H1 (cell line): ENCODE measurements around the gene IFNB1. TPM values are rescaled to one million over a fixed set of nuclear protein-coding genes. Genes with fewer than 3 reads are reported as not detected.

ENCODE experiments used
- CTCF ChIA-PET: fragments of 300-600 bp; sonication (Branson Sonifier 250); formaldehyde crosslinking; loops from one replicate; lab custom pipeline; 2021; ENCODE audit not compliant: partially characterized antibody; lab: Charles Lee
- POLR2A ChIA-PET: fragments of 300-600 bp; sonication (Branson Sonifier 250); formaldehyde crosslinking; loops from one replicate; lab custom pipeline; 2021; ENCODE audit warnings: inconsistent platforms; ENCODE audit not compliant: partially characterized antibody; lab: Charles Lee
- DNase-seq, 2 experiments: peaks; one replicate each; pipeline versions ENCODE4 v3.0.0 to v3.0.0-alpha.2; 2010 to 2022; ENCODE audit warnings: low spot score in 2 of 2, low read depth in 1 of 2, mixed read lengths in 1 of 2
- FAIRE-seq: peaks from 2 replicates; lab custom pipeline; 2011; peaks lifted over from hg19 to GRCh38; lab: Jason Lieb, UNC
- H2AFZ ChIP-seq: 2 replicates; pipeline ENCODE4 v1.8.1; 2012; ENCODE audit warnings: low read length, inconsistent platforms
- H2AK5ac ChIP-seq: 2 replicates; pipeline ENCODE4 v1.6.1; 2013; ENCODE audit warnings: low read depth, low read length
- H2BK120ac ChIP-seq: replicated peaks from 2 replicates; pipeline ENCODE3; 2013; ENCODE audit warnings: low read depth, low read length, inconsistent platforms
- H2BK12ac ChIP-seq: 2 replicates; pipeline ENCODE4 v1.6.1; 2013; ENCODE audit warnings: low read depth, low read length
- H2BK15ac ChIP-seq: 2 replicates; pipeline ENCODE4 v1.6.1; 2013; ENCODE audit warnings: low read length
- H2BK20ac ChIP-seq: 2 replicates; pipeline ENCODE4 v1.6.1; 2013; ENCODE audit warnings: low read length
- H2BK5ac ChIP-seq: 2 replicates; pipeline ENCODE4 v1.6.1; 2013; ENCODE audit warnings: low read depth, low read length
- H3K14ac ChIP-seq: 2 replicates; pipeline ENCODE4 v1.6.1; 2013; ENCODE audit warnings: inconsistent platforms; ENCODE audit not compliant: insufficient read length
- H3K18ac ChIP-seq: 2 replicates; pipeline ENCODE4 v1.6.1; 2013; ENCODE audit warnings: low read length; ENCODE audit errors: extremely low read depth
- H3K23ac ChIP-seq: 2 replicates; pipeline ENCODE4 v1.6.1; 2013; ENCODE audit warnings: inconsistent platforms; ENCODE audit not compliant: insufficient read length
- H3K23me2 ChIP-seq: 2 replicates; pipeline ENCODE4 v1.6.1; 2013; ENCODE audit warnings: low read depth, low read length
- H3K27ac ChIP-seq: 2 replicates; pipeline ENCODE4 v1.6.1; 2011; ENCODE audit warnings: low read depth, low read length, inconsistent platforms
- H3K27me3 ChIP-seq, 4 experiments: replicated peaks in 1 of 4; 1 replicate in 1 of 4; 2 replicates in 3 of 4; pipeline versions ENCODE4 v1.6.1 to v1.8.1; 2011 to 2013; ENCODE audit warnings: low read length in 3 of 4, mild to moderate bottlenecking in 3 of 4, inconsistent platforms in 2 of 4, mixed read lengths in 2 of 4, moderate library complexity in 1 of 4; ENCODE audit not compliant: control insufficient read depth in 3 of 4, insufficient read depth in 3 of 4; ENCODE audit errors: extremely low read depth in 1 of 4
- H3K36me3 ChIP-seq, 4 experiments: 2 replicates each; pipeline versions ENCODE4 v1.6.1 to v1.8.1; 2011 to 2013; ENCODE audit warnings: mild to moderate bottlenecking in 4 of 4, low read length in 3 of 4, moderate library complexity in 2 of 4, control low read depth in 1 of 4, inconsistent platforms in 1 of 4; ENCODE audit not compliant: insufficient read depth in 4 of 4, control insufficient read depth in 2 of 4
- H3K4ac ChIP-seq: replicated peaks from 2 replicates; pipeline ENCODE3; 2013; ENCODE audit warnings: low read length, low read depth, mixed read lengths, inconsistent platforms; ENCODE audit not compliant: insufficient read length
- H3K4me1 ChIP-seq, 4 experiments: replicated peaks in 1 of 4; 1 replicate in 1 of 4; 2 replicates in 3 of 4; pipeline versions ENCODE4 v1.6.1 to v1.8.1; 2011 to 2013; ENCODE audit warnings: low read length in 3 of 4, inconsistent platforms in 2 of 4, mixed read lengths in 1 of 4; ENCODE audit not compliant: insufficient read depth in 4 of 4, control insufficient read depth in 3 of 4
- H3K4me2 ChIP-seq, 2 experiments: 2 replicates each; pipeline versions ENCODE4 v1.6.1 to v1.8.1; 2011 to 2013; ENCODE audit warnings: low read depth in 2 of 2, low read length in 2 of 2, control low read depth in 1 of 2, inconsistent platforms in 1 of 2, mild to moderate bottlenecking in 1 of 2; ENCODE audit not compliant: insufficient read depth in 1 of 2
- H3K4me3 ChIP-seq, 4 experiments: fragments of 200-600, 300-600 bp in 1 of 4; sonication (generic), shearing (Covaris generic), sonication (Bioruptor Twin) in 1 of 4; 2 replicates each; pipeline versions ENCODE4 v1.5.1 to v1.8.1; 2011 to 2016; ENCODE audit warnings: low read length in 4 of 4, low read depth in 3 of 4, control low read depth in 2 of 4, inconsistent platforms in 2 of 4, mild to moderate bottlenecking in 2 of 4, mixed read lengths in 1 of 4, moderate library complexity in 1 of 4; ENCODE audit not compliant: insufficient read depth in 2 of 4; ENCODE audit errors: extremely low read depth in 1 of 4
- H3K56ac ChIP-seq: replicated peaks from 2 replicates; pipeline ENCODE3; 2013; ENCODE audit warnings: low read depth, mild to moderate bottlenecking, mixed read lengths, low read length, inconsistent platforms; ENCODE audit not compliant: insufficient read length
- H3K79me1 ChIP-seq: 2 replicates; pipeline ENCODE4 v1.6.1; 2013; ENCODE audit warnings: low read depth, low read length, control low read depth
- H3K79me2 ChIP-seq, 2 experiments: 2 replicates each; pipeline versions ENCODE4 v1.6.1 to v1.8.1; 2012 to 2013; ENCODE audit warnings: low read length in 2 of 2, mild to moderate bottlenecking in 2 of 2, inconsistent platforms in 1 of 2; ENCODE audit not compliant: insufficient read depth in 2 of 2, control insufficient read depth in 1 of 2
- H3K9ac ChIP-seq, 4 experiments: replicated peaks in 1 of 4; 1 replicate in 1 of 4; 2 replicates in 3 of 4; pipeline versions ENCODE4 v1.6.1 to v1.8.1; 2011 to 2013; ENCODE audit warnings: low read depth in 3 of 4, low read length in 3 of 4, control low read depth in 2 of 4, mild to moderate bottlenecking in 2 of 4, moderate library complexity in 2 of 4, inconsistent platforms in 1 of 4; ENCODE audit errors: extremely low read depth in 1 of 4
- H3K9me3 ChIP-seq, 2 experiments: 2 replicates each; pipeline versions ENCODE4 v1.6.1 to v1.8.1; 2012 to 2013; ENCODE audit warnings: mild to moderate bottlenecking in 2 of 2, moderate library complexity in 2 of 2, control low read depth in 1 of 2, inconsistent platforms in 1 of 2, low read depth in 1 of 2, low read length in 1 of 2, mixed read lengths in 1 of 2; ENCODE audit not compliant: insufficient read depth in 2 of 2
- H4K20me1 ChIP-seq, 2 experiments: replicated peaks in 1 of 2; 2 replicates each; pipeline versions ENCODE3 to v1.8.1; 2011 to 2013; ENCODE audit warnings: inconsistent platforms in 2 of 2, low read length in 2 of 2, mild to moderate bottlenecking in 1 of 2; ENCODE audit not compliant: insufficient read depth in 2 of 2, control insufficient read depth in 1 of 2
- H4K5ac ChIP-seq: 2 replicates; pipeline ENCODE4 v1.6.1; 2013; ENCODE audit warnings: low read length, low read depth, mixed read lengths, inconsistent platforms; ENCODE audit not compliant: insufficient read length
- H4K8ac ChIP-seq: 2 replicates; pipeline ENCODE4 v1.8.0; 2013; ENCODE audit warnings: mild to moderate bottlenecking, moderate library complexity, low read length, inconsistent platforms; ENCODE audit not compliant: insufficient read depth; ENCODE audit errors: extremely low read depth
- H4K91ac ChIP-seq: replicated peaks from 2 replicates; pipeline ENCODE3; 2013; ENCODE audit warnings: low read length, mixed read lengths, inconsistent platforms; ENCODE audit not compliant: insufficient read length
- ASH2L ChIP-seq: fragments of 200-600, 300-600 bp; sonication (generic); IDR thresholded peaks from one replicate; pipeline ENCODE4 v1.7.1; 2017; ENCODE audit warnings: low read length
- CHD1 ChIP-seq: IDR thresholded peaks from 2 replicates; pipeline ENCODE4 v1.6.1; 2012; ENCODE audit warnings: low read depth, low read length, improper control_type of control experiment
- CTBP2 ChIP-seq: IDR thresholded peaks from 2 replicates; pipeline ENCODE4 v1.7.0; 2011; ENCODE audit warnings: borderline replicate concordance, mild to moderate bottlenecking, moderate library complexity, mixed read lengths, low read length; ENCODE audit not compliant: insufficient read depth, insufficient read length
- CTCF ChIP-seq, 3 experiments: IDR thresholded peaks; 1 replicate in 2 of 3; 2 replicates in 1 of 3; pipeline versions ENCODE4 v1.5.1 to v1.6.1; 2011; ENCODE audit warnings: low read length in 3 of 3, mild to moderate bottlenecking in 3 of 3, inconsistent platforms in 2 of 3, low read depth in 1 of 3, moderate library complexity in 1 of 3; ENCODE audit not compliant: insufficient read depth in 1 of 3; ENCODE audit errors: control extremely low read depth in 1 of 3
- JUND ChIP-seq: IDR thresholded peaks from 2 replicates; pipeline ENCODE4 v1.6.1; 2011; ENCODE audit warnings: mild to moderate bottlenecking, improper control_type of control experiment, low read length
- POLR2A ChIP-seq, 2 experiments: IDR thresholded peaks; 1 replicate in 1 of 2; 2 replicates in 1 of 2; pipeline ENCODE4 v1.6.1; 2011; ENCODE audit warnings: low read depth in 2 of 2, low read length in 2 of 2, mild to moderate bottlenecking in 2 of 2; ENCODE audit errors: control extremely low read depth in 1 of 2
- POU5F1 ChIP-seq: IDR thresholded peaks from 2 replicates; pipeline ENCODE4 v1.6.1; 2011; ENCODE audit warnings: low read depth, mild to moderate bottlenecking, low read length, moderate library complexity
- SIN3A ChIP-seq, 2 experiments: IDR thresholded peaks in 1 of 2; conservative IDR thresholded peaks in 1 of 2; 2 replicates each; pipeline ENCODE4 v1.6.1; 2011 to 2012; ENCODE audit warnings: low read length in 2 of 2, improper control_type of control experiment in 1 of 2, low read depth in 1 of 2, mild to moderate bottlenecking in 1 of 2
- SP4 ChIP-seq: IDR thresholded peaks from 2 replicates; pipeline ENCODE4 v1.6.1; 2012; ENCODE audit warnings: low read length, inconsistent platforms
- TEAD4 ChIP-seq: IDR thresholded peaks from 2 replicates; pipeline ENCODE4 v1.6.1; 2012; ENCODE audit warnings: low read depth, low read length, inconsistent platforms, mixed read lengths
- USF2 ChIP-seq: IDR thresholded peaks from 2 replicates; pipeline ENCODE4 v1.6.1; 2011; ENCODE audit warnings: low read length, improper control_type of control experiment
- WGBS, 2 experiments: shearing (Covaris generic) in 1 of 2; methylation state at CpG; one replicate each; pipeline versions ENCODE4 v1.1.6 to v1.1.7; 2013 to 2015; ENCODE audit warnings: low lambda C conversion rate in 2 of 2, mixed read lengths in 2 of 2, inconsistent platforms in 1 of 2, low coverage in 1 of 2, missing lambda C conversion rate in 1 of 2; ENCODE audit not compliant: insufficient replicate concordance in 2 of 2, insufficient coverage in 1 of 2, insufficient read length in 1 of 2; ENCODE audit errors: extremely low coverage in 1 of 2, missing lambda C conversion rate in 1 of 2; 5-methylcytosine and 5-hydroxymethylcytosine counted together
- polyA plus RNA-seq, 7 experiments: library from polyadenylated mRNA; depleted of rRNA in 3 of 7; stranded (reverse) in 5 of 7; unstranded in 2 of 7; fragments of >200 nt in 5 of 7; fragments of 200-250 nt in 2 of 7; gene quantifications; 1 replicate in 5 of 7; 2 replicates in 1 of 7; 4 replicates in 1 of 7; pipeline versions ENCODE4 v1.2.1 to v1.2.3, GENCODE V29; 2011 to 2013; ENCODE audit warnings: missing spikeins in 2 of 7, mixed read lengths in 2 of 7
- total RNA-seq: library from RNA; stranded (reverse); fragmentation: NEBNext Ultra II Directional; extraction: Animal tissue kit (Norgen Biotek cat#: 25700); gene quantifications from 2 replicates; pipeline ENCODE4 v1.2.1, GENCODE V29; 2021

Gene IFNB1
- total and polyA plus RNA-seq, 2 of the 8 experiments (the other 6 are each of a cell fraction or from before 2014, with no cell fraction given), result not detected

- ChIA-PET CTCF (no interaction called here), POLR2A (no interaction called here)
- H2BK120ac ChIP-seq, result no peak overlapping the region
- no peak for DNase-seq
- no peak overlapping the region for H3K56ac ChIP-seq
- H3K36me3 ChIP-seq, result no peaks in the 10 kb centered on the region
- no peak overlapping the region for H3K18ac ChIP-seq
- WGBS, 2 experiments, result 95% methylated on average over 1 of the region's 1 CpG; no CpG with 5 or more reads in 1 of the 2 experiments
- H2AK5ac ChIP-seq, result no peak overlapping the region
- no peak overlapping the region for H2BK5ac ChIP-seq
- H3K9me3 ChIP-seq, result peaks cover 3 to 4% of the 10 kb centered on the region in 2 experiments; a peak in 1 of 4 replicates
- H2BK20ac ChIP-seq, result no peak overlapping the region
- no peaks in the 10 kb centered on the region for H3K79me2 ChIP-seq
- H3K23ac ChIP-seq, result no peak overlapping the region
- H2BK15ac ChIP-seq, result no peak overlapping the region
- FAIRE-seq, result no peak
- no peak overlapping the region for H3K4me3 ChIP-seq
- no peaks in the 10 kb centered on the region for H3K79me1 ChIP-seq
- no peak overlapping the region for H4K91ac ChIP-seq
- TF ChIP-seq TEAD4 (no peak), POU5F1 (no peak), SIN3A (conservative IDR thresholded peaks at IDR 0.05 in 1 of 2, IDR thresholded peaks at IDR 0.05 in 1 of 2; ENCODE audit: low read depth in 1 of 2, low read length in 2 of 2) (no peak), SP4 (no peak), USF2 (no peak), CHD1 (no peak), POLR2A (IDR thresholded peaks at IDR 0.05; ENCODE audit: control extremely low read depth in 1 of 2, low read depth in 2 of 2, low read length in 2 of 2) (no peak), CTBP2 (no peak), JUND (no peak), ASH2L (no peak), CTCF (IDR thresholded peaks at IDR 0.05; ENCODE audit: control extremely low read depth in 1 of 3, insufficient read depth in 1 of 3, low read depth in 1 of 3, low read length in 3 of 3) (no peak)
- H3K27ac ChIP-seq, result no peak overlapping the region
- H3K27me3 ChIP-seq, result no peaks in the 10 kb centered on the region
- no peaks in the 10 kb centered on the region for H3K23me2 ChIP-seq
- no peak overlapping the region for H3K14ac ChIP-seq
- H4K20me1 ChIP-seq, result no peaks in the 10 kb centered on the region
- no peak overlapping the region for H3K9ac ChIP-seq
- H2BK12ac ChIP-seq, result no peak overlapping the region
- no peak overlapping the region for H3K4me2 ChIP-seq
- no peak overlapping the region for H4K5ac ChIP-seq
- H3K4ac ChIP-seq, result no peak overlapping the region
- H2AFZ ChIP-seq, result no peak overlapping the region
- no peak overlapping the region for H4K8ac ChIP-seq
- H3K4me1 ChIP-seq, result no peaks in the 10 kb centered on the region
Measured at GRCh38 chr9:21085005-21085404, 7.3 kb upstream of the IFNB1 start.
